Sigmoid colon (tissue), 7 donors: ENCODE results near the gene KRTAP9-2. TPM values are rescaled to one million over a fixed set of nuclear protein-coding genes. Genes with fewer than 3 reads are reported as not detected.
"Not testable (repeated sequence)": the region's sequence is repeated elsewhere in the genome, so short reads cannot be mapped to it uniquely, and the experiment has no call there.

Experiments used
- DNase-seq: peaks from one replicate; pipeline ENCODE4 v3.0.0-alpha.2; 2019
- H3K27ac ChIP-seq, 4 donors: fragments of 200-600 bp; sonication (generic); one replicate each; pipeline ENCODE4 v1.5.1; 2016 to 2019; ENCODE audit warnings: mild to moderate bottlenecking in 1 of 4
- H3K27me3 ChIP-seq, 3 donors: fragments of 200-600 bp; sonication (generic); one replicate each; pipeline ENCODE4 v1.5.1; 2019; ENCODE audit warnings: mild to moderate bottlenecking in 1 of 3
- H3K36me3 ChIP-seq, 4 donors: fragments of 200-600 bp; sonication (generic); one replicate each; pipeline ENCODE4 v1.5.1; 2016 to 2019
- H3K4me1 ChIP-seq, 4 donors: fragments of 200-600 bp; sonication (generic); one replicate each; pipeline ENCODE4 v1.5.1; 2017 to 2019
- H3K4me3 ChIP-seq, 4 donors: fragments of 200-600 bp; sonication (generic); one replicate each; pipeline ENCODE4 v1.5.1; 2017 to 2019; ENCODE audit warnings: mild to moderate bottlenecking in 2 of 4, moderate library complexity in 1 of 4
- H3K9me3 ChIP-seq, 4 donors: fragments of 200-600 bp in 3 of 4; sonication (generic) in 3 of 4; one replicate each; pipeline versions ENCODE4 v1.5.1 to v1.6.1; 2013 to 2019
- EP300 ChIP-seq, 4 donors: sonication (generic); formaldehyde crosslinking; IDR thresholded peaks; one replicate each; pipeline ENCODE4 v1.6.1; 2017; ENCODE audit warnings: antibody characterized with exemption in 4 of 4
- POLR2A ChIP-seq, 2 donors: fragments of 450-650 bp; IDR thresholded peaks; one replicate each; pipeline ENCODE4 v1.6.1; 2016; ENCODE audit warnings: antibody characterized with exemption in 2 of 2, mild to moderate bottlenecking in 2 of 2, moderate library complexity in 2 of 2
- POLR2AphosphoS5 ChIP-seq, 4 donors: sonication (generic); formaldehyde crosslinking; IDR thresholded peaks; one replicate each; pipeline ENCODE4 v1.6.1; 2017; ENCODE audit warnings: antibody characterized with exemption in 4 of 4
- WGBS, 2 donors: extraction: QIAGEN DNeasy Blood & Tissue Kit; methylation state at CpG; one replicate each; pipeline ENCODE4 v1.1.7; 2013; 5-methylcytosine and 5-hydroxymethylcytosine counted together
- intact Hi-C: fragments of 100-400 bp; cut with DNase I; formaldehyde crosslinking; loops from one replicate; pipeline ENCODE4 v1.15.1; 2023
- polyA plus RNA-seq, 3 donors: library from polyadenylated mRNA; stranded (reverse); fragments of 200-250 nt; gene quantifications; one replicate each; pipeline ENCODE4 v1.2.3, GENCODE V29; 2013
- total RNA-seq, 4 donors: library from RNA; depleted of rRNA; stranded (reverse); fragments of >200 nt; gene quantifications; one replicate each; pipeline ENCODE4 v1.1.0, GENCODE V29; 2016
- TF ChIP-seq, protein P1 (sequence below), 4 experiments: fragments of 450-650 bp in 3 of 4; fragments of 200-600 bp in 1 of 4; IDR thresholded peaks; one replicate each; pipeline ENCODE4 v1.5.1; 2016 to 2019; ENCODE audit warnings: antibody characterized with exemption in 4 of 4, mild to moderate bottlenecking in 3 of 4, moderate library complexity in 2 of 4
- donor health status: healthy with polysubstance abuse.
- donor health status: Bipolar disorder and iron deficiency.
- donor health status: healthy.

KRTAP9-2 gene
- not detected for total RNA-seq
- polyA plus RNA-seq, result not detected

- intact Hi-C loops, H3K27ac ChIP-seq, DNase-seq, H3K4me1 ChIP-seq, H3K9me3 ChIP-seq, H3K27me3 ChIP-seq, H3K4me3 ChIP-seq, H3K36me3 ChIP-seq: not testable (repeated sequence)
- WGBS, 2 donors, result 59 to 70% methylated on average over 3 to 4 of the region's 4 CpGs
Observed at GRCh38 chr17:41226598-41227095, at the start of gene KRTAP9-2. Gene KRTAP9-2, plus strand, starts transcription at chr17:41226648. Its CDS starts 7 bp downstream, at chr17:41226655.

GRCh38 chr17:41176744-41177387 is 49.6 kb upstream of the KRTAP9-2 start:
- Histone ChIP-seq H3K9me3 (no peaks in the 10 kb centered on the region), H3K36me3 (no peaks in the 10 kb centered on the region), H3K4me1 (no peaks in the 10 kb centered on the region), H3K27me3 (no peaks in the 10 kb centered on the region), H3K27ac (no peak overlapping the region), H3K4me3 (no peak overlapping the region)
- intact Hi-C loops, result no loop called here
- no peak for DNase-seq
- 80 to 90% methylated on average over 3 of the region's 3 CpGs for WGBS, 2 donors
- TF ChIP-seq, protein P1, sequence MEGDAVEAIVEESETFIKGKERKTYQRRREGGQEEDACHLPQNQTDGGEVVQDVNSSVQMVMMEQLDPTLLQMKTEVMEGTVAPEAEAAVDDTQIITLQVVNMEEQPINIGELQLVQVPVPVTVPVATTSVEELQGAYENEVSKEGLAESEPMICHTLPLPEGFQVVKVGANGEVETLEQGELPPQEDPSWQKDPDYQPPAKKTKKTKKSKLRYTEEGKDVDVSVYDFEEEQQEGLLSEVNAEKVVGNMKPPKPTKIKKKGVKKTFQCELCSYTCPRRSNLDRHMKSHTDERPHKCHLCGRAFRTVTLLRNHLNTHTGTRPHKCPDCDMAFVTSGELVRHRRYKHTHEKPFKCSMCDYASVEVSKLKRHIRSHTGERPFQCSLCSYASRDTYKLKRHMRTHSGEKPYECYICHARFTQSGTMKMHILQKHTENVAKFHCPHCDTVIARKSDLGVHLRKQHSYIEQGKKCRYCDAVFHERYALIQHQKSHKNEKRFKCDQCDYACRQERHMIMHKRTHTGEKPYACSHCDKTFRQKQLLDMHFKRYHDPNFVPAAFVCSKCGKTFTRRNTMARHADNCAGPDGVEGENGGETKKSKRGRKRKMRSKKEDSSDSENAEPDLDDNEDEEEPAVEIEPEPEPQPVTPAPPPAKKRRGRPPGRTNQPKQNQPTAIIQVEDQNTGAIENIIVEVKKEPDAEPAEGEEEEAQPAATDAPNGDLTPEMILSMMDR (IDR thresholded peaks at IDR 0.05), result no peak
- TF ChIP-seq EP300 (IDR thresholded peaks at IDR 0.05) (no peak), POLR2A (IDR thresholded peaks at IDR 0.05) (no peak), POLR2AphosphoS5 (IDR thresholded peaks at IDR 0.05) (no peak)

DNA sequence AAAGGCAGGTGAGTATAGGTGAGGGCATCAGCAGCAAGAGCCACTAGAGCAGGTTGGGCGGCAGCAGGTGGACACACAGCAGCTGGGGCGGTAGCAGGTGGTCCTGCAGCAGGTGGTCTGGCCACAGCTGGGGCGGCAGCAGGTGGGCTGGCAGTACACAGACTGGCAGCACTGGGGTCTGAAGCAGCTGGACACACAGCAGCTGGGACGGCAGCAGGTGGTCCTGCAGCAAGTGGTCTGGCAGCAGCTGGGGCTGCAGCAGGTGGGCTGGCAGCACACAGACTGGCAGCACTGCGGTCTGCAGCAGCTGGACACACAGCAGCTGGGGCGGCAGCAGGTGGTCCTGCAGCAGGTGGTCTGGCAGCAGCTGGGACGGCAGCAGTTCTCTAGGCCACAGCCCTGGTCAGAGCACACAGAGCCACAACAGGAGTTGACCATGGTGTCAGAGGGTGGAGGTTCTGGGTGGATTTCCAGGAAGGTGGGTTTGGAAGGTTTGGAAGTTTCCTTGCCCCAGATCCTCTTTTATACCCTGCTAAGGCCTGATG is 48.6 kb upstream of the KRTAP9-2 start, which contains the start of gene KRTAP4-2:
TSS of gene KRTAP4-2 (minus strand) at position 495 of the 545 bp plus-strand sequence. CDS start at position 438, 57 bp downstream.
- DNase-seq, result no peak

GRCh38 chr17:41178341-41178740 is 48.1 kb upstream of the KRTAP9-2 start:
- Histone ChIP-seq H3K4me1 (no peaks in the 10 kb centered on the region), H3K9me3 (no peaks in the 10 kb centered on the region), H3K4me3 (no peak overlapping the region), H3K36me3 (no peaks in the 10 kb centered on the region), H3K27ac (no peak overlapping the region), H3K27me3 (no peaks in the 10 kb centered on the region)
- intact Hi-C loops, result no loop called here
- TF ChIP-seq POLR2A (IDR thresholded peaks at IDR 0.05) (no peak), POLR2AphosphoS5 (IDR thresholded peaks at IDR 0.05) (no peak)
- DNase-seq, result no peak
- WGBS, 2 donors, result 96% methylated on average over 3 of the region's 3 CpGs

More for the DNA sequence above, 48.6 kb upstream of the KRTAP9-2 start, which contains the start of gene KRTAP4-2:
- intact Hi-C loops, result no loop called here
- H3K27ac ChIP-seq, result no peak within 1 kb of the TSS
- H3K4me3 ChIP-seq, result no peak within 1 kb of the TSS
- H3K27me3 ChIP-seq, result no peaks in the 10 kb centered on the region
- no peaks in the 10 kb centered on the region for H3K9me3 ChIP-seq
- H3K4me1 ChIP-seq, result no peaks in the 10 kb centered on the region
- WGBS, 2 donors, result 95 to 96% methylated on average over 7 of the region's 7 CpGs
- TF ChIP-seq, protein P1 (IDR thresholded peaks at IDR 0.05), result no peak
- no peak for TF ChIP-seq POLR2A (IDR thresholded peaks at IDR 0.05)
- TF ChIP-seq EP300 (IDR thresholded peaks at IDR 0.05), result no peak
- TF ChIP-seq POLR2AphosphoS5 (IDR thresholded peaks at IDR 0.05), result no peak
- no peaks in the 10 kb centered on the region for H3K36me3 ChIP-seq

DNA sequence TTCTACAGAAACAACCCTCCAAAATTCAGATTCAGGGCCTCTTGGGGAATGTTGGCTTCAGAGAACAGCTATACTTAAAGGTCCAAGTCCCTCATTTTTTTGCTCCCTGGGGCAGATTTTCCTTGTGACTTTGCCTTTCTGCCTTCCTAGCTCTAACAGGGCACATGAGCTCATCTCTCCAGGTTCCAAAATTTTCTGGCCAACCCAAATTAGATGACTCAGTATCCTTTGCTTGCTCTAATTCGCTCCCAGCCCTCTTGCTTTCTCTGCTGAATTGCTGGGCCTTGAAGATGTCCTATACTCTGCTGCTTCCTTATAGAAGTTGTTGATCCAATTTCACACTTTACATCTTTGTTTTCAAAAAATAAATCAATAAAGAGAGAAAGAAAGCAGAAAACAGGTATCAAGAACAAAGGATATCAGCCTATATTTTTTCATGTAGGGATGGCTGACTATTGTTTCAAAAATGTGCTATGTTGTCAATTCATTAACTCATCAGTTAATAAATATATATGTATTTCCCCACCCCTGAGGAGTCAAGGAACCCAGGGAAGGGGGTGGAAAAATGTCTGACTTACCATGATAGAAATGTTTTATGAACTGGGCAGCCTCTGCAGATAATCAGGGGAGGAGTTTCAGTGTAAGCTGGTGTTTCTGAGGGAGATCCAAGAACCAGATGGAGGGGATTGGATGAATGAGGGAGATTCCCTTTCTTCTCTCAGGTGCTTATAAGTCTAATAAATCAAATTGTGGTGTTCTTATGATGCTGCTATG is 47.4 kb upstream of the KRTAP9-2 start:
- H3K36me3 ChIP-seq, result no peaks in the 10 kb centered on the region
- H3K27ac ChIP-seq, result no peak overlapping the region
- no peak for TF ChIP-seq POLR2AphosphoS5 (IDR thresholded peaks at IDR 0.05)
- no peak for TF ChIP-seq POLR2A (IDR thresholded peaks at IDR 0.05)
- TF ChIP-seq, protein P1 (IDR thresholded peaks at IDR 0.05), result no peak
- TF ChIP-seq EP300 (IDR thresholded peaks at IDR 0.05), result no peak
- 95 to 97% methylated on average over 1 of the region's 1 CpG for WGBS, 2 donors
- H3K4me3 ChIP-seq, result no peak overlapping the region
- DNase-seq, result no peak
- no peaks in the 10 kb centered on the region for H3K4me1 ChIP-seq
- intact Hi-C loops, result no loop called here
- no peaks in the 10 kb centered on the region for H3K9me3 ChIP-seq
- H3K27me3 ChIP-seq, result no peaks in the 10 kb centered on the region
